8988T (cell line): ENCODE data around the gene PDE4B.
"Not testable (repeated sequence)": the region's sequence is repeated elsewhere in the genome, so short reads cannot be mapped to it uniquely, and the experiment has no call there.

Experiments used
- DNase-seq: peaks from one replicate; pipeline ENCODE4 v3.0.0; 2011

PDE4B gene

GRCh38 chr1:65958561-65959350 is 166.1 kb downstream of the PDE4B start:
- no peak for DNase-seq

- no peak for DNase-seq
Measured at GRCh38 chr1:65959896-65960567, 167.3 kb downstream of the PDE4B start.

- DNase-seq: no peak
Measured at GRCh38 chr1:65963156-65963888, 170.6 kb downstream of the PDE4B start.

- DNase-seq: no peak
Measured at GRCh38 chr1:65964123-65964522, 171.4 kb downstream of the PDE4B start.

DNA sequence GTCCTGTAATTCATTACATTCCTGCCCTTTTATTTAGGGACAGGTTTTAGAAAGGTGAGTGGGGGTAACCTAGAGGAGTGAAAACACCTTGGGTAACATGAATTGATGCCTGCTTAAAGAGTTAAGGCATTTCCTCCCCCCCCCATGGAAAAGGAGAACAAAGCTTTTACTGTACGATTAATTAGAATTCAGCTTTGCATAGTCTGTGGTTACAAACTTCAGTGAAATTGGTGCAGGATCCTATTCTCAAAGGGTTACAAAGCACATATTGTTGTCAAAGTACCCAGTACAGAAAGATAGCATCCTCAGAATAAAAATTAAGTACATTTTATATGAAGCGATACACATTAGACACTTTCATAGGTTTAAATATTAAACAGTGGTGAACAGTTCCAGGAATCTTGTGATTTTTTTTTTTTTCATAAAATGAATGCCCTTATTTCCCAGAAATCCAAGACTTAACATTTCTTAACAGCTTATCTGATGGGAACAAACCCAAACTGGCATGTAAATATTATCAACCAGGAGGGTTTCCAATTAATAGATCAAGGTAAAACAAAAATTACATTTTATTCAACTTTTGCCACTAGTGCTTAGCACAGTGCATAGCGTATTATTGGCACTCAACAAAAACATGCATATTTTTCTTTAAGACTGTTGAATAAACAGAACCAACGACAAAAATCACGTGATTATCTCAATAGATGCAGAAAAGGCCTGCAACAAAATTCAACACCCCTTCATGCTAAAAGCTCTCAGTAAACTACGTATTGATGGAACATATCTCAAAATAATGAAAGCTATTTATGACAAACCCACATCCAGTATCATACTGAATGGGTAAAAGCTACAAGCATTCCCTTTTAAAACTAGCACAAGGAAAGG is 172.7 kb downstream of the PDE4B start:
- DNase-seq: no peak

DNA sequence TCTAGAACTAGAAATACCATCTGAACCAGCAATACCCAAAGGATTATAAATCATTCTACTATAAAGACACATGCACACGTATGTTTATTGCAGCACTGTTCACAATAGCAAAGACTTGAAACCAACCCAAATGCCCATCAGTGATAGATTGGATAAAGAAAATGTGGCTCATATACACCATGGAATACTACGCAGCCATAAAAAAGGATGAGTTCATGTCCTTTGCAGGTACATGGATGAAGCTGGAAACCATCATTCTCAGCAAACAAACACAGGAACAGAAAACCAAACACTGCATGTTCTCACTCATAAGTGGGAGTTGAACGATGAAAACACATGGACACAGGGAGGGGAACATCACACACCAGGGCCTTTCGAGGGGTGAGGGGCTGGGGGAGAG is 174.8 kb downstream of the PDE4B start:
- not testable (repeated sequence) for DNase-seq

GRCh38 chr1:65971547-65971946 is 178.9 kb downstream of the PDE4B start:
- no peak for DNase-seq

DNA sequence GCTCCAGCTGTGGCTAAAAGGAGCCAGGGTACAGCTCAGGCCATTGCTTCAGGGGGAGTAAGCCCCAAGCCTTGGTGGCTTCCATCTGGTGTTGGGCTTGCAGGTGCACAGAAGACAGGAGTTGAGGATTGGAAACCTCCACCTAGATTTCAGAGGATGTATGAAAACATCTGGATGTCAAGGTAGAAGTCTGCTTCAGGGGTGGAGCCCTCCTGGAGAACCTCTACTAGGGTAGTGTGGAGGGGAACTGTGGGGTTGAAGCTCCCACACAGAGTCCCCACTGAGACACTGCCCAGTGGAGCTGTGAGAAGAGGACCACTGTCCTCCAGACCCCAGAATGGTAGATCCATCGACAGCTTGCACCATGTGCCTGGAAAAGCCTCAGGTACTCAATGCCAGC is 183.0 kb downstream of the PDE4B start:
- no peak for DNase-seq

- no peak for DNase-seq
Measured at GRCh38 chr1:65979136-65980044, 186.7 kb downstream of the PDE4B start.

GRCh38 chr1:65980237-65980636 is 187.5 kb downstream of the PDE4B start:
- no peak for DNase-seq

- DNase-seq: no peak
Measured at GRCh38 chr1:65983500-65983899, 190.8 kb downstream of the PDE4B start.

- DNase-seq: no peak
Measured at GRCh38 chr1:65985393-65986066, 192.8 kb downstream of the PDE4B start.

DNA sequence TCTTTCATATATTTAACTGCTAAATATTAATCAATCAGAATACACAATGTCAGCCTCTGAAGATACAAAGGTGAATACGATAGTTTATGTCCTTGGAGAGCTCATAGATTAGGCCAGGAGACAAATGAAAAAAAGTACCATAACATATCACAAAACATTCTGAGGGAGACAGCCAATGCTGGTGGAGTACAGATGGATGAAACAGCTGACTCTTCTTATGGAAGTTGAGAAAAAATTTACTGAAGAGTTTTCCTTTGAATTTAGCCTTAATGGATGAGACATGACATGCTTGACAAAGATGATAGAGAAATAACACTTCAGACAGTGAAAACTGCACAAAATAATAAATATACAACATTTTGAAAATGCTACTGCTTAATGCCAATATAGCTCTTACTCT is 193.5 kb downstream of the PDE4B start:
- no peak for DNase-seq

GRCh38 chr1:65990161-65990560 is 197.5 kb downstream of the PDE4B start:
- no peak for DNase-seq

GRCh38 chr1:65991694-65992093 is 199.0 kb downstream of the PDE4B start:
- no peak for DNase-seq

- no peak for DNase-seq
Measured at GRCh38 chr1:65992165-65992821, 199.6 kb downstream of the PDE4B start.

GRCh38 chr1:65992831-65993271 is 200.2 kb downstream of the PDE4B start:
- DNase-seq: no peak

GRCh38 chr1:65994223-65994622 is 201.5 kb downstream of the PDE4B start:
- no peak for DNase-seq

DNA sequence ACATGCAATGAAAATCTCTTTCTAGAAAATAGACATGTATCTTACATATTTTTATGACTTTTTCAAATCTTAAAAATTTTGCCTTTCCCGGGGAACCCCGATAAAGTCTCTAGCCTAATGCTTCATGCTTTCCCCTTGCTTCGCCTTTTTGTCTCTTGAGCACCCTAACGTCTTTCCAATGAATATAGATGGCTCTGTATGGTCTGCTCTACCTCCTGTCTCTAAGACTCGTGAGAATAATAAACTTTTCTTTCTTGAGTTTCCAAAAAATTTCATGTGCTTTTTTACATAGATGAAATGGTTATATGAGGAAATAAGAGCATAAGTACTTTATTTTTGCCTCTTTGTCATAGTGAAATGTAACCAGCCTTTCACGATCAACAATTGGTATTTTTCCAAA is 202.6 kb downstream of the PDE4B start:
- DNase-seq: no peak

GRCh38 chr1:65995928-65996327 is 203.2 kb downstream of the PDE4B start:
- no peak for DNase-seq
